GM19372 (cell line): ENCODE measurements around the gene CNTN1.

Experiments used
- ATAC-seq: cut with Tn5 transposase; IDR thresholded peaks from one replicate; pipeline ENCODE4 v1.9.1; 2021; ENCODE audit warnings: mild to moderate bottlenecking, low read depth, moderate library complexity; ENCODE audit not compliant: unreplicated experiment

CNTN1 gene

GRCh38 chr12:40947797-40948196 is 255.6 kb downstream of the CNTN1 start:
- no peak for ATAC-seq

DNA sequence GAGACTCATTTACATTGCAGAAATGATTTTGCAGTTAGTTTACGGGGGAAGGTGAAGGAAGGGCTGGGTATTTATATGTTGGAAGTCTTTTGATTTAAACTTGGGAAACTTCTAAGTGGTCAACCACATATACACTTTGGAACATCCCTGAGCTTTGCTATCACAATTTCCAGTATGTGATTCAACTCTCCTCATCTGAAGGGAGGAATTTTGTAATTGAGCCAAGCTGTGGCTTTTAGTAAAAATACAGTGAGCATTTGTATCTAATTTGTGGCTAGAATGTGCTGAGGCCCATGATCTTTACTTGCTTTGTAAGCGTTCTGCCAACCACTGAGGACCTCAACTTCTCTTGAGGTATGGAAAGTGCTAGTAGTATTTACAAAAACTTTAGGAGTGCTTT is 260.8 kb downstream of the CNTN1 start:
- ATAC-seq: no peak

- ATAC-seq: no peak
Measured at GRCh38 chr12:40957417-40957816, 265.2 kb downstream of the CNTN1 start.

DNA sequence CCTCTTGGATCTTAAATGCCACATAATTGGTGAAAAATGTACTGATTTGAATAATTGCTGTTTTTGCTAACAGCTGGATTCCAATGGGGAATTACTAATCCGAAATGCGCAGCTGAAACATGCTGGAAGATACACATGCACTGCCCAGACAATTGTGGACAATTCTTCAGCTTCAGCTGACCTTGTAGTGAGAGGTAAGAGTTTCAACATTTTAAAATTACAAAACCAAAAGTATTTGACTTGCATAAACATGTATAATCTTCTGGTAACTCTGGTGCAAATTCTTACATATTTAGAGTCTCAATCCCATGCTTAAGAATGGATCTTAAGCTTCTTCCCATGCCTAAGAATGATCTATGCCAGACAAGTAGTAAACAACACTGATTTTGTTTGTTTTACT is 266.8 kb downstream of the CNTN1 start:
- no peak for ATAC-seq

DNA sequence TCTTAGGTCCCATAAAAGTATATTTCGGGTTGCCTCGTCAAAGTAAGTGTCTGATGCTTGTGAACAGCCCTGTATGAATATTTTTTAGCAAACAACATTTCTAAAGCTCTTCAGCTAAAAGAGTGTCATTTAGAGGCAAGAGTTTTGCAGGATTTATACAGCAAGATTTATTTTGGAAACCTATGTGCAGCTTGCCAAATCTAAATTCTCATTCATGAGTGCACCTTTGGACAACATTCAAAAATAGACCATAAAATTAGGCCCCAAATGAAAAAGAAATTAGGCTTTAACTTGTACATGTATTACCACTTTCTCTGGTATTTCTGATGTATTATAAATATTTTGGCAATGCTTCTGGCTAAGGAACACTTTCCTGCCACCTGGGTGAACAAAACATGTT is 271.5 kb downstream of the CNTN1 start:
- no peak for ATAC-seq

DNA sequence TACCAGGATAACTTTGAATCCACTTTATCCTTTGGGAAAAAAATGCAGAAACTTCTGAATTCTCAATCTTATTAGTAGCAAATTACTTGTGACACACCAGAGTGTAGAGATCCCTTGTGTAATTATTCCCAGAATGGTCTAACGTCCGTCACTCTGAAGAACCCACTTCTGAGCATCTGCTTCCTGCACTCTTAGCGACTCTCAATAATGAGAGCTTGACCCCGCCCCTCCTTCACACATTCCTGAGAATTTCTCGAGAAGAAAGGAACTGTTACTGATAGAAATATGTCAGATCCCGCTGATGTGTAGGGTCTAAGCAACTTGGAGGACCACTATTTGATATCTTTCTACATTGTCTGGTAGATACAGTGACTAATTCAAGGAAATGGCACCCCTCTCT is 277.6 kb downstream of the CNTN1 start:
- ATAC-seq: no peak

- ATAC-seq: no peak
Measured at GRCh38 chr12:40970320-40970907, 278.2 kb downstream of the CNTN1 start.

GRCh38 chr12:40971911-40972310 is 279.7 kb downstream of the CNTN1 start:
- ATAC-seq: no peak

DNA sequence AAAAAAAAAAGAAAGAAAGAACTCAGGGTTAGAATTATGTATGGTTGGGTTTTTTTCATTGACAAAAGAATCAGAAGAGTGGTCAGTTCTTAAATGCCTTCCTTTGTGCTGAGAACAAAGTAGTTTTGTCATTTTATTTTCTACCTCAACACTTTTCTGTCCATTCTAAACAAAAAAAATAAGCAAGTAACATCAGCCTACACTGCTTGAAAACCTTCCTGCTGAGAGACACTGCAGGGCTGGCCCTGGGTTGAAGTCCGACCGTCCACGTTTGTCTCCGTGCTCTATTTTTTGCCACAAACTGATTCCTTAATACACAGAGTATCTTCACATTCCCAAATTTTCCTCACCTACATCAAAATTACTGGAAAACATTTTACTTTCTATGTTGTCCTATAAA is 284.3 kb downstream of the CNTN1 start:
- ATAC-seq: no peak

DNA sequence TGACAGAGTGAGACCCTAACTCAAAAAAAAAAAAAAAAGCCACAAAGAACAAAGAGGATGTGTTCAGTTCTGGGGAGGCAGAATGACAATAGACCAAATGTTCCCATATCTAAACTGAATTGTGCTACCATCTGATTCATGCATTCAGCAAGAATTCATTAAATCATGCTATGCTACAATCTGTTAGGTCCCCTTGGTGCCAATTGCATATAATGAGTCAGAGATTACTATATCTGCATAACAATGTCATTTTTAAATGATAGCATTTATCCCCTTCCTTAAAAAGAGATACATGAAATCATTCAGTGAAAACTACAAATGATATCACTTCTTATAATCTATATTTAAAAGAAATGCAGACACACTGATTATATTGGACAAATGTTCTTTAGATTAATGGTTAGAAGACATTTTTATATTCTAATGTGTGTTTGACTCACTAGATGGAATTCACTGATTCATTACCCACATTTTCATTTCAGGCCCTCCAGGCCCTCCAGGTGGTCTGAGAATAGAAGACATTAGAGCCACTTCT is 288.3 kb downstream of the CNTN1 start:
- ATAC-seq: no peak

DNA sequence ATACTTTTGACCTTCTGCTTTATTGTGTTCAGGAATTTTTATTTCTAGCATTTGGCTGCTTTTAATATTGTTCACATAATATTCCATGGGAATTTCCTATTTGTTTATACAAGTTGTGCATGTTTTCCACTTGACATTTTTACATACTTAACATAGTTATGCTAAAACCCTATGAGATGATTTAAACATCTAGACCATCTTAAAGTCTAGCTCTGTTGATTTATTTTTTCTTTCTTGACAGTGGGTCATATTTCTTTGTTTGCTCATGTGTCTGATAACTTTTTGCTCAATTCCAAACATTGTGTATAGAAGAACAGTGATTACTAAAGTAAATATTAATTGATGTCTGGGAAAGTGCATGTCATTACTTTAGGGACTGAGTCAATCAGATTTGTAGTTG is 293.8 kb downstream of the CNTN1 start:
- no peak for ATAC-seq

GRCh38 chr12:40988355-40988754 is 296.1 kb downstream of the CNTN1 start:
- no peak for ATAC-seq

- ATAC-seq: no peak
Measured at GRCh38 chr12:40988824-40989223, 296.6 kb downstream of the CNTN1 start.

- ATAC-seq: no peak
Measured at GRCh38 chr12:40989785-40990184, 297.5 kb downstream of the CNTN1 start.

- no peak for ATAC-seq
Measured at GRCh38 chr12:40992158-40992557, 299.9 kb downstream of the CNTN1 start.

DNA sequence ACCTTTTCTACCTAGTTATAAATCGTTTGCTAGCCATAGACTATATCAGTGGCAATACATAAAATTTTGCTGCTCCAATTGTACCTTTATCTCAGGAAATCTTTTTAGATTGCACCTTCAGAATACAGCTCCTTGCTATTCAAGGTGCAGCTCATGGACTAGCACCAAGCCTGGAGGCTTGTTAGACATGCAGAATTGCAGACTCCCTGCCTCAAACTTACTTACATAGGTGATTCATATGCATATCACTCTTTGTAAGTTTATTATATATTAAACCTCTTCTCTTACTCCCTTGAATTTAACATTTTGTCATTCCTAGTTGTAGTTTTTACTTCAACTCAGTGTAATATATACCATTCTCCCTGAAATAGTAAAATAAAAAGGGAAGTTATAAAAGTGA is 300.4 kb downstream of the CNTN1 start:
- no peak for ATAC-seq

GRCh38 chr12:40993158-40993557 is 300.9 kb downstream of the CNTN1 start:
- no peak for ATAC-seq

DNA sequence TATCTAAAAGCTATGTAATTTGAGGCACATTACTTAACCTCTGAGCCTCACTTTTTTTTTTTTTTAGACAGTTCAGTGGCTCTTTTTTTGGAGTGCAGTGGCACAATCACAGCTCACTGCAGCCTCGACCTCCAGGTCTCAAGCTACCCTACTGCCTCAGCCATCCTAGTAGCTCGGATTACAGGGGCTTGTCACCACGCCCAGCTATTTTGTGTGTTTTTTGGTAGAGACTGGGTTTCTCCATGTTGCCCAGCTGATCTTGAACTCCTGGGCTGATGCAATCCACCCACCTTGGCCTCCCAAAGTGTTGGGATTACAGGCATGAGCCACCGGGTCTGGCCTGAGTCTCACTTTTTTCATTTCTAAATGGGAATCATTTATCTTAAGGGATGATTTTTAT is 303.9 kb downstream of the CNTN1 start:
- no peak for ATAC-seq

- no peak for ATAC-seq
Measured at GRCh38 chr12:40999210-40999609, 307.0 kb downstream of the CNTN1 start.

DNA sequence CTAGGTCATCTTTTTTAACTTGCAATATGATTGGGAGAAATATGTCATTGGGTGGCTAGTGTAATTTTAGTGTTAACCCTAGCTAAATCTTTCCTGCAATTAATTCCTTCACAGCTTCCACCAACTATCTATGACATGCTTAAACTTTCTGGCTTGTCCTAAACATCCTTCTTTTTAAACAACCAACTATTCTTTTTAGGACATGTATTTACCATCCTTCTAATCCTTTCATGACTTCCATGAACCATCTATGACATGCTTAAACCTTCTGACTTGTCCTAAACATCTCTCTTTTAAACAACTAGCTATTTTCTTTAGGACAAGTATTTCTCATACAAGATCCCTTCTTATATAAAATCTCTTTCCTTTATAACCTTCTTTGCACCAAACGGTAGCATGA is 316.2 kb downstream of the CNTN1 start:
- no peak for ATAC-seq

DNA sequence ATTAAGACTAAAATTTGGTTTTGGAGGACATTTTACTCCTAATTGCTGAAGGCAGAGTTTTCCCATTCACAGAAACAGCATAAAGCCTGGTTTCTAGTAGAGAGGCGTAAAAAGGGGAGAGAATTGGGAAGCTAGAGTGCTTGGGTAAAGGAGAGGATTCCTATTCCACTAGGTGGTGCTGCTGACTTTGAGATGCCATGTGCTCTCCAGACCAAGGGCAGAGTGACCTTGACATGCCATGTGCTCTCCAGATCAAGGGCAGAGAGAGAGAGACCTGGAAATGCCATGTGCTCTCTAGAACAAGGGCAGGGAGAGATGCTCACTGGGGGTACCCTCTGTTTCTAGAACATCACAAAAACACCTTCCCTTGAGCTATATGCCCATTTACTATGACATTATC is 319.7 kb downstream of the CNTN1 start:
- ATAC-seq: no peak

- ATAC-seq: no peak
Measured at GRCh38 chr12:41013881-41014642, 321.8 kb downstream of the CNTN1 start.
